Body of pancreas (tissue), 4 donors: ENCODE measurements around the gene AUTS2. TPM values are rescaled to one million over a fixed set of nuclear protein-coding genes. Genes with fewer than 3 reads are reported as not detected.

Source experiments
- ATAC-seq: fragments of 150-250 bp; one replicate; pipeline ENCODE4 v1.9.1; 2016
- DNase-seq, 4 donors: peaks; one replicate each; pipeline ENCODE4 v3.0.0-alpha.2; 2019
- H3K27ac ChIP-seq, 4 donors: fragments of 200-600 bp; sonication (generic); 1 replicate in 3 of 4; 2 replicates in 1 of 4; pipeline versions ENCODE4 v1.5.1 to v1.6.1; 2016 to 2019; ENCODE audit warnings: mild to moderate bottlenecking in 1 of 4, mixed read lengths in 1 of 4, moderate library complexity in 1 of 4
- H3K27me3 ChIP-seq, 2 donors: fragments of 200-600 bp; sonication (generic); one replicate each; pipeline ENCODE4 v1.6.0; 2016; ENCODE audit warnings: mild to moderate bottlenecking in 1 of 2
- H3K36me3 ChIP-seq, 2 donors: fragments of 200-600 bp; sonication (generic); replicated peaks in 1 of 2; 2 replicates each; pipeline ENCODE4 v1.5.1; 2016; ENCODE audit warnings: low read depth in 2 of 2; ENCODE audit not compliant: insufficient read depth in 1 of 2
- H3K4me1 ChIP-seq: fragments of 200-600 bp; sonication (generic); one replicate; pipeline ENCODE4 v1.6.0; 2016
- H3K4me3 ChIP-seq, 2 donors: fragments of 200-600 bp; sonication (generic); 1 replicate in 1 of 2; 2 replicates in 1 of 2; pipeline ENCODE4 v1.5.1; 2016 to 2019
- H3K9me3 ChIP-seq, 3 donors: fragments of 200-600 bp; sonication (generic); 1 replicate in 2 of 3; 2 replicates in 1 of 3; pipeline ENCODE4 v1.5.1; 2016
- CTCF ChIP-seq, 7 experiments: fragments of 450-650 bp in 4 of 7; fragments of 200-600 bp in 3 of 7; sonication (generic) in 3 of 7; IDR thresholded peaks; one replicate each; pipeline ENCODE4 v1.5.1; 2016 to 2019; ENCODE audit warnings: antibody characterized with exemption in 7 of 7
- POLR2A ChIP-seq, 3 donors: fragments of 450-650 bp; IDR thresholded peaks; one replicate each; pipeline ENCODE4 v1.6.1; 2016; ENCODE audit warnings: antibody characterized with exemption in 3 of 3, mild to moderate bottlenecking in 2 of 3
- WGBS, 2 donors: methylation state at CpG; one replicate each; pipeline ENCODE4 v1.1.5; 2017; 5-methylcytosine and 5-hydroxymethylcytosine counted together
- intact Hi-C: fragments of 100-400 bp; cut with DNase I; formaldehyde crosslinking; loops from one replicate; pipeline ENCODE4 v1.15.1; 2023
- total RNA-seq, 2 donors: library from RNA; depleted of rRNA; stranded (reverse); fragments of >200 nt; gene quantifications; one replicate each; pipeline ENCODE4 v1.1.0, GENCODE V29; 2016

The AUTS2 gene
- total RNA-seq, 2 donors from 2014 or later = 11.7 to 18.5 TPM

GRCh38 chr7:70033226-70033625, 435.0 kb downstream of the AUTS2 start:
- Histone ChIP-seq H3K4me3 (no peak overlapping the region), H3K4me1 (no peaks in the 10 kb centered on the region), H3K9me3 (no peaks in the 10 kb centered on the region), H3K36me3 (no peaks in the 10 kb centered on the region), H3K27ac (no peak overlapping the region), H3K27me3 (no peaks in the 10 kb centered on the region)
- TF ChIP-seq POLR2A (IDR thresholded peaks at IDR 0.05) (no peak), CTCF (IDR thresholded peaks at IDR 0.05) (no peak)
- no peak for ATAC-seq
- DNase-seq = no peak
- intact Hi-C loops = no loop called here

DNA sequence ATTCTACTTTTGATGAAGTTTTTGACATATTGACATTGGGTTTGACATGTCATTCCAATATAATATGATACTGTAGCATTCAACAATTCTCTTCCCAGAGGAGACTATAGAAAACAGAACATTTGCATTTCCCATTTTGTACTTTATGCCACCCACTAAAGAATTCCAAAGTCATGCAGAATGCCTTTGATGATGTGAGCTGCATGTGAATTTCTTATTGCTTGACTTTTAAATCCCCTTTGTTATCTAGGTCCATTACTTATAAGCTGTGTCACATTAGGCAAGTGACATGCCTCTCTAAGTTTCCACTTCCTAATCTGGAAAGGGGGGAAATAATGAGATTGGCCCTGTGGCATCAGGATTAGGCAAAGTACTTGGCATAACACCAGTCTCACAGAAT, 436.7 kb downstream of the AUTS2 start:
- H3K27me3 ChIP-seq = no peaks in the 10 kb centered on the region
- H3K4me3 ChIP-seq = no peak overlapping the region
- H3K4me1 ChIP-seq = no peaks in the 10 kb centered on the region
- DNase-seq = no peak
- H3K9me3 ChIP-seq = no peaks in the 10 kb centered on the region
- no peak for ATAC-seq
- no peak overlapping the region for H3K27ac ChIP-seq
- H3K36me3 ChIP-seq = no peaks in the 10 kb centered on the region
- intact Hi-C loops = no loop called here
- TF ChIP-seq POLR2A (IDR thresholded peaks at IDR 0.05) (no peak), CTCF (IDR thresholded peaks at IDR 0.05) (no peak)

- Histone ChIP-seq H3K36me3 (no peaks in the 10 kb centered on the region), H3K9me3 (no peaks in the 10 kb centered on the region), H3K4me3 (no peak overlapping the region), H3K4me1 (no peaks in the 10 kb centered on the region), H3K27ac (no peak overlapping the region), H3K27me3 (no peaks in the 10 kb centered on the region)
- WGBS, 2 donors = 62 to 68% methylated on average over 4 of the region's 4 CpGs
- intact Hi-C loops = no loop called here
- ATAC-seq (no peak), DNase-seq (no peak)
- TF ChIP-seq CTCF (IDR thresholded peaks at IDR 0.05) = no peak
- no peak for TF ChIP-seq POLR2A (IDR thresholded peaks at IDR 0.05)
Measured at GRCh38 chr7:70035519-70035918, 437.2 kb downstream of the AUTS2 start.

- ATAC-seq = no peak
- Histone ChIP-seq H3K4me1 (no peaks in the 10 kb centered on the region), H3K9me3 (no peaks in the 10 kb centered on the region), H3K36me3 (no peaks in the 10 kb centered on the region), H3K27ac (no peak overlapping the region), H3K4me3 (no peak overlapping the region), H3K27me3 (no peaks in the 10 kb centered on the region)
- intact Hi-C loops = no loop called here
- TF ChIP-seq POLR2A (IDR thresholded peaks at IDR 0.05) = no peak
- no peak for TF ChIP-seq CTCF (IDR thresholded peaks at IDR 0.05)
- 85 to 88% methylated on average over 6 of the region's 6 CpGs for WGBS, 2 donors
- DNase-seq = no peak
Measured at GRCh38 chr7:70035955-70036354, 437.7 kb downstream of the AUTS2 start.

GRCh38 chr7:70036695-70037094, 438.4 kb downstream of the AUTS2 start:
- H3K36me3 ChIP-seq = no peaks in the 10 kb centered on the region
- no peaks in the 10 kb centered on the region for H3K9me3 ChIP-seq
- no peak overlapping the region for H3K27ac ChIP-seq
- H3K4me3 ChIP-seq = no peak overlapping the region
- intact Hi-C loops = no loop called here
- no peak for DNase-seq
- TF ChIP-seq CTCF (IDR thresholded peaks at IDR 0.05) (no peak), POLR2A (IDR thresholded peaks at IDR 0.05) (no peak)
- WGBS, 2 donors = 63 to 72% methylated on average over 1 of the region's 1 CpG
- no peaks in the 10 kb centered on the region for H3K4me1 ChIP-seq
- H3K27me3 ChIP-seq = no peaks in the 10 kb centered on the region
- no peak for ATAC-seq
